ENCODE data around the gene GUCY1A1.

Gene GUCY1A1

GRCh38 chr4:155666344-155667221, at the start of gene GUCY1A1:
GUCY1A1 (plus strand) TSS chr4:155666848; CDS start chr4:155696868, 30,020 bp downstream.
- CTCF ChIA-PET, result no interaction called here
- POLR2A ChIA-PET, result no interaction called here
- peak within 1 kb of the TSS; percentile 51 for H3K4me3 ChIP-seq (ENCODE audit: low read depth, low read length)
- TF ChIP-seq CTCF (IDR thresholded peaks at IDR 0.05; ENCODE audit: insufficient read depth, low read length, missing control alignments), result no peak
- DNase-seq (ENCODE audit: low read depth, low spot score), result no peak

GRCh38 chr4:155617296-155617695, 49.4 kb upstream of the GUCY1A1 start:
- H3K4me3 ChIP-seq (ENCODE audit: low read depth, low read length), result no peak overlapping the region
- POLR2A ChIA-PET, result no interaction called here
- no peak for DNase-seq (ENCODE audit: low read depth, low spot score)
- no peak for TF ChIP-seq CTCF (IDR thresholded peaks at IDR 0.05; ENCODE audit: insufficient read depth, low read length, missing control alignments)
- CTCF ChIA-PET, result no interaction called here

GRCh38 chr4:155618183-155618838, 48.3 kb upstream of the GUCY1A1 start:
- H3K4me3 ChIP-seq (ENCODE audit: low read depth, low read length), result no peak overlapping the region
- ChIA-PET CTCF (no interaction called here), POLR2A (no interaction called here)
- no peak for DNase-seq (ENCODE audit: low read depth, low spot score)
- no peak for TF ChIP-seq CTCF (IDR thresholded peaks at IDR 0.05; ENCODE audit: insufficient read depth, low read length, missing control alignments)

- ChIA-PET POLR2A (no interaction called here), CTCF (no interaction called here)
- no peak for DNase-seq (ENCODE audit: low read depth, low spot score)
- no peak overlapping the region for H3K4me3 ChIP-seq (ENCODE audit: low read depth, low read length)
- TF ChIP-seq CTCF (IDR thresholded peaks at IDR 0.05; ENCODE audit: insufficient read depth, low read length, missing control alignments), result no peak
These were observed 46.0 kb upstream of the GUCY1A1 start for GRCh38 chr4:155620637-155621036.

- no peak for TF ChIP-seq CTCF (IDR thresholded peaks at IDR 0.05; ENCODE audit: insufficient read depth, low read length, missing control alignments)
- no peak for DNase-seq (ENCODE audit: low read depth, low spot score)
- CTCF ChIA-PET, result no interaction called here
- H3K4me3 ChIP-seq (ENCODE audit: low read depth, low read length), result no peak overlapping the region
- POLR2A ChIA-PET, result no interaction called here
These were observed 42.2 kb upstream of the GUCY1A1 start for GRCh38 chr4:155624478-155624877.

- no peak for DNase-seq (ENCODE audit: low read depth, low spot score)
- ChIA-PET POLR2A (no interaction called here), CTCF (no interaction called here)
- no peak overlapping the region for H3K4me3 ChIP-seq (ENCODE audit: low read depth, low read length)
- no peak for TF ChIP-seq CTCF (IDR thresholded peaks at IDR 0.05; ENCODE audit: insufficient read depth, low read length, missing control alignments)
These were observed 40.1 kb upstream of the GUCY1A1 start for GRCh38 chr4:155626561-155626960.

Data from AG04449 (cell line).